ENCODE data around the gene NDUFA11. TPM values are rescaled to one million over a fixed set of nuclear protein-coding genes. Genes with fewer than 3 reads are reported as not detected.

The NDUFA11 gene
- total and polyA plus RNA-seq, 2 of the 13 experiments (the other 11 are each of a cell fraction or from before 2014, with no cell fraction given): 286 to 378 TPM

GRCh38 chr19:5864013-5864720 is 39.4 kb downstream of the NDUFA11 start:
- peaks cover 59% of the 10 kb centered on the region for H3K4me1 ChIP-seq (ENCODE audit: insufficient read depth, low read length)
- no peak overlapping the region for H3K4me2 ChIP-seq (ENCODE audit: low read depth, low read length)
- no peaks in the 10 kb centered on the region for H3K36me3 ChIP-seq (replicated peaks in 1 of 2; ENCODE audit: control insufficient read depth in 1 of 2, insufficient read depth in 2 of 2, low read length in 2 of 2)
- no peaks in the 10 kb centered on the region for H3K27me3 ChIP-seq (ENCODE audit: control insufficient read depth in 1 of 2, insufficient read depth in 2 of 2, low read length in 2 of 2)
- no peaks in the 10 kb centered on the region for H3K79me2 ChIP-seq (ENCODE audit: insufficient read depth, low read length)
- H3K27ac ChIP-seq (ENCODE audit: extremely low read length, insufficient read depth, low read length): no peak overlapping the region
- CTCF ChIA-PET (ENCODE audit: low intra/inter-chr PET ratio, low total read pairs): no interaction called here
- ATAC-seq (no peak), FAIRE-seq (no peak), DNase-seq (ENCODE audit: low spot score) (no peak)
- 91% methylated on average over 8 of the region's 9 CpGs for WGBS (ENCODE audit: low lambda C conversion rate)
- H3K9ac ChIP-seq (ENCODE audit: insufficient read depth, low read depth, low read length): no peak overlapping the region
- H2AFZ ChIP-seq (ENCODE audit: low read length): no peak overlapping the region
- intact Hi-C loops (cut with micrococcal nuclease; ENCODE audit: unreplicated experiment): no loop called here
- in situ Hi-C loops (cut with HindIII; ENCODE audit: extremely low pct_ligation_motif_present, low pct_unique_long_range_greater_than_20kb): no loop called here
- H4K20me1 ChIP-seq (ENCODE audit: insufficient read depth, low read length): no peaks in the 10 kb centered on the region
- TF ChIP-seq ZXDC (CRISPR knock-in tag; IDR thresholded peaks at IDR 0.05) (no peak), ZNF768 (CRISPR knock-in tag; IDR thresholded peaks at IDR 0.05) (peak; percentile 93)
- no peak overlapping the region for H3K4me3 ChIP-seq (replicated peaks in 1 of 3; ENCODE audit: insufficient read depth in 1 of 3, low read depth in 2 of 3, low read length in 3 of 3)
- POLR2A ChIA-PET: interaction anchor here (1.0 to 1.2 kb wide), 2 partner anchors 25 to 36 kb away, joined by 4 read pairs; partner anchors contain the start of gene FUT6
- H3K9me3 ChIP-seq (ENCODE audit: low read length): no peaks in the 10 kb centered on the region
- no TSS peak for BruUV-seq (replicated peaks)

GRCh38 chr19:5863030-5863665 is 40.4 kb downstream of the NDUFA11 start:
- POLR2A ChIA-PET: interaction anchor here (1.0 to 2.3 kb wide), 3 partner anchors 24 to 41 kb away, joined by 4 to 7 read pairs (median 4); partner anchors contain the start of genes FUT6, NDUFA11 and VMAC
- CTCF ChIA-PET (ENCODE audit: low intra/inter-chr PET ratio, low total read pairs): no interaction called here
- no peaks in the 10 kb centered on the region for H3K36me3 ChIP-seq (replicated peaks in 1 of 2; ENCODE audit: control insufficient read depth in 1 of 2, insufficient read depth in 2 of 2, low read length in 2 of 2)

More at GRCh38 chr19:5863030-5863665, 40.4 kb downstream of the NDUFA11 start:
- ATAC-seq (no peak), FAIRE-seq (no peak), DNase-seq (ENCODE audit: low spot score) (no peak)
- no peaks in the 10 kb centered on the region for H3K9me3 ChIP-seq (ENCODE audit: low read length)
- BruUV-seq (replicated peaks): no TSS peak
- H2AFZ ChIP-seq (ENCODE audit: low read length): no peak overlapping the region
- in situ Hi-C loops (cut with HindIII; ENCODE audit: extremely low pct_ligation_motif_present, low pct_unique_long_range_greater_than_20kb): no loop called here
- WGBS (ENCODE audit: low lambda C conversion rate): 42% methylated on average over 6 of the region's 11 CpGs
- intact Hi-C loops (cut with micrococcal nuclease; ENCODE audit: unreplicated experiment): no loop called here
- no peak overlapping the region for H3K4me2 ChIP-seq (ENCODE audit: low read depth, low read length)
- H3K27me3 ChIP-seq (ENCODE audit: control insufficient read depth in 1 of 2, insufficient read depth in 2 of 2, low read length in 2 of 2): no peaks in the 10 kb centered on the region
- H3K4me3 ChIP-seq (replicated peaks in 1 of 3; ENCODE audit: insufficient read depth in 1 of 3, low read depth in 2 of 3, low read length in 3 of 3): no peak overlapping the region
- H4K20me1 ChIP-seq (ENCODE audit: insufficient read depth, low read length): no peaks in the 10 kb centered on the region
- no peak for TF ChIP-seq RARG (CRISPR knock-in tag; IDR thresholded peaks at IDR 0.05; ENCODE audit: low read depth)
- TF ChIP-seq MZF1 (CRISPR knock-in tag; IDR thresholded peaks at IDR 0.05; ENCODE audit: borderline replicate concordance): no peak
- TF ChIP-seq ZMYM3 (CRISPR knock-in tag; IDR thresholded peaks at IDR 0.05): peak; percentile 82
- peak; percentile 99 for TF ChIP-seq ZNF768 (CRISPR knock-in tag; IDR thresholded peaks at IDR 0.05)
- TF ChIP-seq ZSCAN12 (CRISPR knock-in tag; IDR thresholded peaks at IDR 0.05): no peak
- TF ChIP-seq ZNF34 (CRISPR knock-in tag; IDR thresholded peaks at IDR 0.05; ENCODE audit: borderline replicate concordance): no peak
- H3K9ac ChIP-seq (ENCODE audit: insufficient read depth, low read depth, low read length): 0 out of 2 replicates have a peak overlapping the region, but pooled peaks have one; percentile 10
- no peaks in the 10 kb centered on the region for H3K79me2 ChIP-seq (ENCODE audit: insufficient read depth, low read length)
- no peak overlapping the region for H3K27ac ChIP-seq (ENCODE audit: extremely low read length, insufficient read depth, low read length)
- H3K4me1 ChIP-seq (ENCODE audit: insufficient read depth, low read length): peaks cover 56% of the 10 kb centered on the region
